H1 (cell line): ENCODE results near the gene GALNT9. TPM values are rescaled to one million over a fixed set of nuclear protein-coding genes. Genes with fewer than 3 reads are reported as not detected.

Experiments
- CTCF ChIA-PET: fragments of 300-600 bp; sonication (Branson Sonifier 250); formaldehyde crosslinking; loops from one replicate; lab custom pipeline; 2021; ENCODE audit not compliant: partially characterized antibody; lab: Charles Lee
- POLR2A ChIA-PET: fragments of 300-600 bp; sonication (Branson Sonifier 250); formaldehyde crosslinking; loops from one replicate; lab custom pipeline; 2021; ENCODE audit warnings: inconsistent platforms; ENCODE audit not compliant: partially characterized antibody; lab: Charles Lee
- DNase-seq, 2 experiments: peaks; one replicate each; pipeline versions ENCODE4 v3.0.0 to v3.0.0-alpha.2; 2010 to 2022; ENCODE audit warnings: low spot score in 2 of 2, low read depth in 1 of 2, mixed read lengths in 1 of 2
- FAIRE-seq: peaks from 2 replicates; lab custom pipeline; 2011; peaks lifted over from hg19 to GRCh38; lab: Jason Lieb, UNC
- H2AFZ ChIP-seq: 2 replicates; pipeline ENCODE4 v1.8.1; 2012; ENCODE audit warnings: low read length, inconsistent platforms
- H2AK5ac ChIP-seq: 2 replicates; pipeline ENCODE4 v1.6.1; 2013; ENCODE audit warnings: low read depth, low read length
- H2BK120ac ChIP-seq: replicated peaks from 2 replicates; pipeline ENCODE3; 2013; ENCODE audit warnings: low read depth, low read length, inconsistent platforms
- H2BK12ac ChIP-seq: 2 replicates; pipeline ENCODE4 v1.6.1; 2013; ENCODE audit warnings: low read depth, low read length
- H2BK15ac ChIP-seq: 2 replicates; pipeline ENCODE4 v1.6.1; 2013; ENCODE audit warnings: low read length
- H2BK20ac ChIP-seq: 2 replicates; pipeline ENCODE4 v1.6.1; 2013; ENCODE audit warnings: low read length
- H2BK5ac ChIP-seq: 2 replicates; pipeline ENCODE4 v1.6.1; 2013; ENCODE audit warnings: low read depth, low read length
- H3K14ac ChIP-seq: 2 replicates; pipeline ENCODE4 v1.6.1; 2013; ENCODE audit warnings: inconsistent platforms; ENCODE audit not compliant: insufficient read length
- H3K18ac ChIP-seq: 2 replicates; pipeline ENCODE4 v1.6.1; 2013; ENCODE audit warnings: low read length; ENCODE audit errors: extremely low read depth
- H3K23ac ChIP-seq: 2 replicates; pipeline ENCODE4 v1.6.1; 2013; ENCODE audit warnings: inconsistent platforms; ENCODE audit not compliant: insufficient read length
- H3K23me2 ChIP-seq: 2 replicates; pipeline ENCODE4 v1.6.1; 2013; ENCODE audit warnings: low read depth, low read length
- H3K27ac ChIP-seq: 2 replicates; pipeline ENCODE4 v1.6.1; 2011; ENCODE audit warnings: low read depth, low read length, inconsistent platforms
- H3K27me3 ChIP-seq, 4 experiments: replicated peaks in 1 of 4; 1 replicate in 1 of 4; 2 replicates in 3 of 4; pipeline versions ENCODE4 v1.6.1 to v1.8.1; 2011 to 2013; ENCODE audit warnings: low read length in 3 of 4, mild to moderate bottlenecking in 3 of 4, inconsistent platforms in 2 of 4, mixed read lengths in 2 of 4, moderate library complexity in 1 of 4; ENCODE audit not compliant: control insufficient read depth in 3 of 4, insufficient read depth in 3 of 4; ENCODE audit errors: extremely low read depth in 1 of 4
- H3K36me3 ChIP-seq, 4 experiments: 2 replicates each; pipeline versions ENCODE4 v1.6.1 to v1.8.1; 2011 to 2013; ENCODE audit warnings: mild to moderate bottlenecking in 4 of 4, low read length in 3 of 4, moderate library complexity in 2 of 4, control low read depth in 1 of 4, inconsistent platforms in 1 of 4; ENCODE audit not compliant: insufficient read depth in 4 of 4, control insufficient read depth in 2 of 4
- H3K4ac ChIP-seq: replicated peaks from 2 replicates; pipeline ENCODE3; 2013; ENCODE audit warnings: low read length, low read depth, mixed read lengths, inconsistent platforms; ENCODE audit not compliant: insufficient read length
- H3K4me1 ChIP-seq, 4 experiments: replicated peaks in 1 of 4; 1 replicate in 1 of 4; 2 replicates in 3 of 4; pipeline versions ENCODE4 v1.6.1 to v1.8.1; 2011 to 2013; ENCODE audit warnings: low read length in 3 of 4, inconsistent platforms in 2 of 4, mixed read lengths in 1 of 4; ENCODE audit not compliant: insufficient read depth in 4 of 4, control insufficient read depth in 3 of 4
- H3K4me2 ChIP-seq, 2 experiments: 2 replicates each; pipeline versions ENCODE4 v1.6.1 to v1.8.1; 2011 to 2013; ENCODE audit warnings: low read depth in 2 of 2, low read length in 2 of 2, control low read depth in 1 of 2, inconsistent platforms in 1 of 2, mild to moderate bottlenecking in 1 of 2; ENCODE audit not compliant: insufficient read depth in 1 of 2
- H3K4me3 ChIP-seq, 4 experiments: fragments of 200-600, 300-600 bp in 1 of 4; sonication (generic), shearing (Covaris generic), sonication (Bioruptor Twin) in 1 of 4; 2 replicates each; pipeline versions ENCODE4 v1.5.1 to v1.8.1; 2011 to 2016; ENCODE audit warnings: low read length in 4 of 4, low read depth in 3 of 4, control low read depth in 2 of 4, inconsistent platforms in 2 of 4, mild to moderate bottlenecking in 2 of 4, mixed read lengths in 1 of 4, moderate library complexity in 1 of 4; ENCODE audit not compliant: insufficient read depth in 2 of 4; ENCODE audit errors: extremely low read depth in 1 of 4
- H3K56ac ChIP-seq: replicated peaks from 2 replicates; pipeline ENCODE3; 2013; ENCODE audit warnings: low read depth, mild to moderate bottlenecking, mixed read lengths, low read length, inconsistent platforms; ENCODE audit not compliant: insufficient read length
- H3K79me1 ChIP-seq: 2 replicates; pipeline ENCODE4 v1.6.1; 2013; ENCODE audit warnings: low read depth, low read length, control low read depth
- H3K79me2 ChIP-seq, 2 experiments: 2 replicates each; pipeline versions ENCODE4 v1.6.1 to v1.8.1; 2012 to 2013; ENCODE audit warnings: low read length in 2 of 2, mild to moderate bottlenecking in 2 of 2, inconsistent platforms in 1 of 2; ENCODE audit not compliant: insufficient read depth in 2 of 2, control insufficient read depth in 1 of 2
- H3K9ac ChIP-seq, 4 experiments: replicated peaks in 1 of 4; 1 replicate in 1 of 4; 2 replicates in 3 of 4; pipeline versions ENCODE4 v1.6.1 to v1.8.1; 2011 to 2013; ENCODE audit warnings: low read depth in 3 of 4, low read length in 3 of 4, control low read depth in 2 of 4, mild to moderate bottlenecking in 2 of 4, moderate library complexity in 2 of 4, inconsistent platforms in 1 of 4; ENCODE audit errors: extremely low read depth in 1 of 4
- H3K9me3 ChIP-seq, 2 experiments: 2 replicates each; pipeline versions ENCODE4 v1.6.1 to v1.8.1; 2012 to 2013; ENCODE audit warnings: mild to moderate bottlenecking in 2 of 2, moderate library complexity in 2 of 2, control low read depth in 1 of 2, inconsistent platforms in 1 of 2, low read depth in 1 of 2, low read length in 1 of 2, mixed read lengths in 1 of 2; ENCODE audit not compliant: insufficient read depth in 2 of 2
- H4K20me1 ChIP-seq, 2 experiments: replicated peaks in 1 of 2; 2 replicates each; pipeline versions ENCODE3 to v1.8.1; 2011 to 2013; ENCODE audit warnings: inconsistent platforms in 2 of 2, low read length in 2 of 2, mild to moderate bottlenecking in 1 of 2; ENCODE audit not compliant: insufficient read depth in 2 of 2, control insufficient read depth in 1 of 2
- H4K5ac ChIP-seq: 2 replicates; pipeline ENCODE4 v1.6.1; 2013; ENCODE audit warnings: low read length, low read depth, mixed read lengths, inconsistent platforms; ENCODE audit not compliant: insufficient read length
- H4K8ac ChIP-seq: 2 replicates; pipeline ENCODE4 v1.8.0; 2013; ENCODE audit warnings: mild to moderate bottlenecking, moderate library complexity, low read length, inconsistent platforms; ENCODE audit not compliant: insufficient read depth; ENCODE audit errors: extremely low read depth
- H4K91ac ChIP-seq: replicated peaks from 2 replicates; pipeline ENCODE3; 2013; ENCODE audit warnings: low read length, mixed read lengths, inconsistent platforms; ENCODE audit not compliant: insufficient read length
- ATF3 ChIP-seq: IDR thresholded peaks from 2 replicates; pipeline ENCODE4 v1.6.1; 2011; ENCODE audit warnings: low read depth, mild to moderate bottlenecking, low read length; ENCODE audit not compliant: insufficient read depth
- SP1 ChIP-seq: IDR thresholded peaks from 2 replicates; pipeline ENCODE4 v1.6.1; 2011; ENCODE audit warnings: low read depth, low read length
- WGBS, 2 experiments: shearing (Covaris generic) in 1 of 2; methylation state at CpG; one replicate each; pipeline versions ENCODE4 v1.1.6 to v1.1.7; 2013 to 2015; ENCODE audit warnings: low lambda C conversion rate in 2 of 2, mixed read lengths in 2 of 2, inconsistent platforms in 1 of 2, low coverage in 1 of 2, missing lambda C conversion rate in 1 of 2; ENCODE audit not compliant: insufficient replicate concordance in 2 of 2, insufficient coverage in 1 of 2, insufficient read length in 1 of 2; ENCODE audit errors: extremely low coverage in 1 of 2, missing lambda C conversion rate in 1 of 2; 5-methylcytosine and 5-hydroxymethylcytosine counted together
- polyA plus RNA-seq, 7 experiments: library from polyadenylated mRNA; depleted of rRNA in 3 of 7; stranded (reverse) in 5 of 7; unstranded in 2 of 7; fragments of >200 nt in 5 of 7; fragments of 200-250 nt in 2 of 7; gene quantifications; 1 replicate in 5 of 7; 2 replicates in 1 of 7; 4 replicates in 1 of 7; pipeline versions ENCODE4 v1.2.1 to v1.2.3, GENCODE V29; 2011 to 2013; ENCODE audit warnings: missing spikeins in 2 of 7, mixed read lengths in 2 of 7
- total RNA-seq: library from RNA; stranded (reverse); fragmentation: NEBNext Ultra II Directional; extraction: Animal tissue kit (Norgen Biotek cat#: 25700); gene quantifications from 2 replicates; pipeline ENCODE4 v1.2.1, GENCODE V29; 2021

Gene GALNT9
- total and polyA plus RNA-seq, 2 of the 8 experiments (the other 6 are each of a cell fraction or from before 2014, with no cell fraction given), result 2.0 to 3.6 TPM

- Histone ChIP-seq H3K27ac (no peak overlapping the region), H3K4ac (no peak overlapping the region), H2BK20ac (no peak overlapping the region), H3K79me2 (no peaks in the 10 kb centered on the region), H2BK12ac (no peak overlapping the region), H3K36me3 (no peaks in the 10 kb centered on the region), H3K4me1 (no peaks in the 10 kb centered on the region), H3K18ac (no peak overlapping the region), H3K79me1 (no peaks in the 10 kb centered on the region), H3K14ac (no peak overlapping the region), H3K4me2 (no peak overlapping the region), H4K91ac (no peak overlapping the region), H2BK5ac (no peak overlapping the region), H2BK15ac (no peak overlapping the region), H3K23me2 (peaks cover 24% of the 10 kb centered on the region; the same call in 1 of the 2 replicates), H4K5ac (no peak overlapping the region), H2BK120ac (no peak overlapping the region), H2AK5ac (no peak overlapping the region), H3K56ac (no peak overlapping the region), H4K8ac (no peak overlapping the region; the same call in 1 of the 2 replicates), H4K20me1 (peaks cover 0 to 8% of the 10 kb centered on the region in 2 experiments), H3K9me3 (peaks cover 0 to 10% of the 10 kb centered on the region in 2 experiments; a peak in 1 of 4 replicates), H3K4me3 (no peak overlapping the region), H3K23ac (no peak overlapping the region), H3K27me3 (peaks cover 0 to 8% (median 1%) of the 10 kb centered on the region in 4 experiments; a peak in 4 of 7 replicates), H2AFZ (no peak overlapping the region), H3K9ac (no peak overlapping the region)
- POLR2A ChIA-PET, result no interaction called here
- WGBS, 2 experiments, result 92% methylated on average over 29 of the region's 29 CpGs; no CpG with 5 or more reads in 1 of the 2 experiments
- DNase-seq (no peak), FAIRE-seq (no peak)
- CTCF ChIA-PET, result interaction anchor here (0.8 to 1.2 kb wide), 2 partner anchors 35 to 70 kb away, joined by 4 read pairs; no protein-coding TSS in a partner anchor
- no peak for TF ChIP-seq SP1
- no peak for TF ChIP-seq ATF3
Observed at GRCh38 chr12:132229193-132229760, 100.1 kb downstream of the GALNT9 start.
